Activated B cell treated with CpG ODN at 0.5 μM for 24 hours (primary cell): ENCODE results near the gene FOXO4. TPM values are rescaled to one million over a fixed set of nuclear protein-coding genes. Genes with fewer than 3 reads are reported as not detected.
A peak's percentile ranks its signal among the peaks of the same experiment; 100 is the strongest.

Source experiments
- ATAC-seq: fragments of 200-7000 bp; cut with Tn5 transposase; one replicate; pipeline ENCODE4 v1.10.0; 2021; ENCODE audit warnings: low read depth, mild to moderate bottlenecking, moderate library complexity
- CTCF ChIA-PET: fragments of 350-600 bp; sonication (Branson Sonifier 250); formaldehyde crosslinking; loops from one replicate; lab custom pipeline; 2021; ENCODE audit warnings: antibody characterized with exemption; lab: Charles Lee
- POLR2A ChIA-PET: fragments of 350-600 bp; sonication (Branson Sonifier 250); formaldehyde crosslinking; loops from one replicate; lab custom pipeline; 2021; ENCODE audit warnings: antibody characterized with exemption; lab: Charles Lee
- DNase-seq: peaks from one replicate; pipeline ENCODE4 v3.0.0; 2022
- H3K27ac Mint-ChIP-seq: one replicate; pipeline ENCODE4 v1.8.0; 2020; ENCODE audit warnings: mixed read lengths
- H3K27me3 Mint-ChIP-seq: one replicate; pipeline ENCODE4 v1.8.0; 2021; ENCODE audit warnings: mixed read lengths
- H3K36me3 Mint-ChIP-seq: one replicate; pipeline ENCODE4 v1.8.0; 2021; ENCODE audit warnings: low read depth, mixed read lengths
- H3K4me1 Mint-ChIP-seq: one replicate; pipeline ENCODE4 v1.8.0; 2021; ENCODE audit warnings: mixed read lengths
- H3K4me3 Mint-ChIP-seq: one replicate; pipeline ENCODE4 v1.8.0; 2020; ENCODE audit warnings: mild to moderate bottlenecking, mixed read lengths
- H3K9me3 Mint-ChIP-seq: one replicate; pipeline ENCODE4 v1.8.0; 2020; ENCODE audit warnings: mixed read lengths
- intact Hi-C: fragments of 100-400 bp; cut with micrococcal nuclease; formaldehyde crosslinking; loops from one replicate; pipeline ENCODE4 v1.15.1; 2024
- total RNA-seq: library from RNA; stranded (reverse); gene quantifications from 2 replicates; pipeline ENCODE4 v1.2.3, GENCODE V29; 2022
- TF ChIP-seq, protein P1 (sequence below): fragments of 200-600 bp; IDR thresholded peaks from one replicate; pipeline ENCODE4 v1.8.0; 2022; ENCODE audit warnings: antibody characterized with exemption, mild to moderate bottlenecking

FOXO4 gene
- total RNA-seq, 1 donor from 2014 or later, result 16.1 TPM

DNA sequence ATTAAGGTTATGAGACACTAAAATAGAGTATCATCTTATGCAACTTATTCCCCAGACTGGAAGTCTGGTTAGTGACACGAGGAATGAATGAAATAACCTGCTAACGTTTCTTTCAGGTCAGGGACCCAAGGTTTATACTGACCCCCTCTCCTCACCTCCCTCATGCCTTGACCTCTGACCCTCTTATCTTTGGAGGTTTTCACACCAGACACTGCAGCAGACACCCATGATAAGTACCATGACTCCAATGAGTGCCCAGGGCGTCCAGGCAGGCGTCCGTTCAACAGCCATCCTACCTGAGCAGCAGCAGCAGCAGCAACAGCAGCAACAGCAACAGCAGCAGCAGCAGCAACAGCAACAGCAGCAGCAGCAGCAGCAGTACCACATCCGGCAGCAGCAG lies 44.8 kb downstream of the FOXO4 start:
- Mint-ChIP-seq H3K4me1 (peaks cover 6% of the 10 kb centered on the region), H3K36me3 (peaks cover 47% of the 10 kb centered on the region), H3K4me3 (no peak overlapping the region), H3K9me3 (no peaks in the 10 kb centered on the region), H3K27ac (no peak overlapping the region), H3K27me3 (no peaks in the 10 kb centered on the region)
- ChIA-PET POLR2A (no interaction called here), CTCF (no interaction called here)
- ATAC-seq, result no peak
- intact Hi-C loops, result no loop called here
- DNase-seq, result no peak
- TF ChIP-seq, protein P1, sequence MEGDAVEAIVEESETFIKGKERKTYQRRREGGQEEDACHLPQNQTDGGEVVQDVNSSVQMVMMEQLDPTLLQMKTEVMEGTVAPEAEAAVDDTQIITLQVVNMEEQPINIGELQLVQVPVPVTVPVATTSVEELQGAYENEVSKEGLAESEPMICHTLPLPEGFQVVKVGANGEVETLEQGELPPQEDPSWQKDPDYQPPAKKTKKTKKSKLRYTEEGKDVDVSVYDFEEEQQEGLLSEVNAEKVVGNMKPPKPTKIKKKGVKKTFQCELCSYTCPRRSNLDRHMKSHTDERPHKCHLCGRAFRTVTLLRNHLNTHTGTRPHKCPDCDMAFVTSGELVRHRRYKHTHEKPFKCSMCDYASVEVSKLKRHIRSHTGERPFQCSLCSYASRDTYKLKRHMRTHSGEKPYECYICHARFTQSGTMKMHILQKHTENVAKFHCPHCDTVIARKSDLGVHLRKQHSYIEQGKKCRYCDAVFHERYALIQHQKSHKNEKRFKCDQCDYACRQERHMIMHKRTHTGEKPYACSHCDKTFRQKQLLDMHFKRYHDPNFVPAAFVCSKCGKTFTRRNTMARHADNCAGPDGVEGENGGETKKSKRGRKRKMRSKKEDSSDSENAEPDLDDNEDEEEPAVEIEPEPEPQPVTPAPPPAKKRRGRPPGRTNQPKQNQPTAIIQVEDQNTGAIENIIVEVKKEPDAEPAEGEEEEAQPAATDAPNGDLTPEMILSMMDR, result no peak

DNA sequence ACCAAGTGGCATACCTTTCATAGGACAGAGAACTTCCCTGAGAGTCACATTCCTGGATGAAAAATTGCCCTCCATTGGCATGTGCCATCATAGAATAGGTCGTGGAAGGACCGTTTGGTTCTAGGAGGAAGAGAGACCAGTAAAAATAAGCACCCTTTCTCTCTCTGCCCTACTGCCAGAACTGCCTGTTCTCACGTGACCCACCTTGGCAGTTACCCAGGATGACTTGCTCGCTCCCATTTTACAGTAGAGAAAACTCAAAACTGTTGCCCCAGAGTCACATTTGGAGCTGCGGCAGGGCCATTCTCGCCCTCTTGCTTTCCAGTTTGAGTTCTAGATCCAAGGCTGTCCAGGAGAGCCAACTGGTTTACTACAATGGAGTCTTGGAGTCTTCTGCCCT lies 47.9 kb downstream of the FOXO4 start:
- H3K27ac Mint-ChIP-seq, result no peak overlapping the region

DNA sequence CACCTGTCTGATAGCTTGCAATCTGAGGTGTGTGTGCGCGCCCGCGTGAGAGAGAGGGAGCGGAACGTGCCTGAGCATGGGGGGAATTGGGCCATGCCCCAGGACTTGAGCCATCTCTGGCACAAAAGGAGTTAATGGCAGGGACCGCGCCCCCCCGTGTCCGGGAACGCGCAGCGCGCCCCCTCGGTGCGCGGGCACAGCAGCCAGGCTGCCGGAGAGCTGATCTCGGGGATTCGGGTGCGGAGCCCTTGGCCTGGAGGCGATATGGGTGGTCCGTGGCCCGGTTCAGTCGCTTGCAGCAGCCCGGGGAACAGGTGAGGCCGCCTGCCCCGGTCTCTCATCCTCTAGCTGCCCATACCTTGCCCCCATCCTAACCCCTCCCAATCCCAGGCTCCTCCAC lies 49.0 kb downstream of the FOXO4 start, which contains the start of gene NLGN3:
Gene NLGN3, plus strand, starts transcription at position 191 of the 400 bp plus-strand sequence. CDS start 2,909 bp downstream, outside the sequence.
- H3K27ac Mint-ChIP-seq, result no peak within 1 kb of the TSS
- ChIA-PET POLR2A (no interaction called here), CTCF (no interaction called here)

More for the DNA sequence above, 47.9 kb downstream of the FOXO4 start:
- intact Hi-C loops, result no loop called here
- DNase-seq, result no peak
- ChIA-PET POLR2A (no interaction called here), CTCF (no interaction called here)
- Mint-ChIP-seq H3K9me3 (no peaks in the 10 kb centered on the region), H3K4me3 (no peak overlapping the region), H3K36me3 (peaks cover 20% of the 10 kb centered on the region), H3K4me1 (peaks cover 14% of the 10 kb centered on the region), H3K27me3 (no peaks in the 10 kb centered on the region)
- TF ChIP-seq, protein P1, result no peak
- no peak for ATAC-seq

DNA sequence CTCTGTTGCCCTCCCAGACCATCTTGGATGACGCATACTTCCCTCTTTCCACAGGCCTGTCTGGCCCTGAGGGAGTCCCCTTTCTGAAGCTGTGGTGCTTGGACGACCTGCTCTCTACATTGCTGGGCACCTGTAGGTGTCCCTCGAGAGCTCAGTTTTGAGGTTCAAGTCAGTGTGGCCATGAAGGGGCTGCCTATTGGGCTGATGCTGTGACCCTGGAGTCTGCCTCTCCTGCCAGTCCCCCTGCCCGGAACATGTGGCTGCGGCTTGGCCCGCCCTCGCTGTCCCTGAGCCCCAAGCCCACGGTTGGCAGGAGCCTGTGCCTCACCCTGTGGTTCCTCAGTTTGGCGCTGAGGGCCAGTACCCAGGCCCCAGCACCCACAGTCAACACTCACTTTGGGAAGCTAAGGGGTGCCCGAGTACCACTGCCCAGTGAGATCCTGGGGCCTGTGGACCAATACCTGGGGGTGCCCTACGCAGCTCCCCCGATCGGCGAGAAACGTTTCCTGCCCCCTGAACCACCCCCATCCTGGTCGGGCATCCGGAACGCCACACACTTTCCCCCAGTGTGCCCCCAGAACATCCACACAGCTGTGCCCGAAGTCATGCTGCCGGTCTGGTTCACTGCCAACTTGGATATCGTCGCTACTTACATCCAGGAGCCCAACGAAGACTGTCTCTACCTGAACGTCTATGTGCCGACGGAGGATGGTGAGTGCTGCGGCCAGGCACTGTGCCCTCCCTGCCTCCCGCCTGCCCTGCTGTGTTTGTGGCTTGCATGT lies 52.0 kb downstream of the FOXO4 start:
- CTCF ChIA-PET, result no interaction called here
- intact Hi-C loops, result no loop called here
- Mint-ChIP-seq H3K9me3 (no peaks in the 10 kb centered on the region), H3K4me3 (no peak overlapping the region), H3K27ac (no peak overlapping the region), H3K36me3 (peaks cover 3% of the 10 kb centered on the region), H3K4me1 (peaks cover 14% of the 10 kb centered on the region), H3K27me3 (no peaks in the 10 kb centered on the region)
- DNase-seq (no peak), ATAC-seq (no peak)
- TF ChIP-seq, protein P1, result no peak
- POLR2A ChIA-PET, result interaction anchor here (0.5 kb wide), 1 partner anchor 13 kb away, joined by 3 read pairs; no protein-coding TSS in a partner anchor

More for the DNA sequence above, 49.0 kb downstream of the FOXO4 start, which contains the start of gene NLGN3:
- Mint-ChIP-seq H3K27me3 (no peaks in the 10 kb centered on the region), H3K4me1 (peaks cover 14% of the 10 kb centered on the region), H3K36me3 (peaks cover 12% of the 10 kb centered on the region), H3K4me3 (peak within 1 kb of the TSS; percentile 29), H3K9me3 (no peaks in the 10 kb centered on the region)
- ATAC-seq, result no peak
- intact Hi-C loops, result no loop called here
- TF ChIP-seq, protein P1, result no peak
- no peak for DNase-seq

DNA sequence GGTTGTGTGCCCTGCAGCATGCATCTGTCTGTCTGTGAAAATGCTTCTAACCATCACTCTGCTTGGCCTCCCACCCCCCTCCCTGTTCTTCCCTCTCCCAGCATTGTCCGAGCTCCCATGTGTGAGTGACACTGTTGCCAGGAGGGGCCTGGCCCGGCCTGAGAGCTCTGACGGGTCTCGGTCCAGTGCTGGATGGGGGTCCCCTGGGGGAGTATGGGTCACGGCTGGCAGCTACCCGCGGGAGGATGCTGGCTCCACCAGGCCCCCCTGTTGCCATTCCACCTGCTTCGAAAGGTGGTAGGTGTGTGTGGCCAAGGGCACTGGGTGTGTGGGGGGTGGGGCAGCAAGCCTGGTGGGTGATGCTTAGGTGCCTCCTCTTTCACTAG lies 52.6 kb downstream of the FOXO4 start:
- Mint-ChIP-seq H3K27ac (no peak overlapping the region), H3K4me1 (peaks cover 14% of the 10 kb centered on the region), H3K36me3 (peaks cover 4% of the 10 kb centered on the region), H3K27me3 (no peaks in the 10 kb centered on the region), H3K4me3 (no peak overlapping the region), H3K9me3 (no peaks in the 10 kb centered on the region)
- TF ChIP-seq, protein P1, result no peak
- intact Hi-C loops, result no loop called here
- no peak for ATAC-seq
- ChIA-PET POLR2A (no interaction called here), CTCF (no interaction called here)
- no peak for DNase-seq
